ENCODE results near the gene STK31. TPM values are rescaled to one million over a fixed set of nuclear protein-coding genes. Genes with fewer than 3 reads are reported as not detected.

Gene STK31
- total and polyA plus RNA-seq, 7 donors, result 0.01 to 0.18 (median 0.03) TPM; not detected in 4

Other genes with a start within 250 kb of the STK31 start
- gene IGF2BP3, start 239.7 kb upstream of the STK31 start, total RNA-seq, result under 1 TPM; 0.28 to 0.73 (median 0.41) TPM
- gene IGF2BP3, start 239.7 kb upstream of the STK31 start, polyA plus RNA-seq, result under 1 TPM; 0.03 to 0.51 (median 0.03) TPM
- 10 to 100 TPM; 25.1 to 31.5 (median 28.5) TPM for gene TRA2A, start 178.2 kb upstream of the STK31 start, total RNA-seq
- 10 to 100 TPM; 17.5 to 35.6 (median 29.0) TPM for gene TRA2A, start 178.2 kb upstream of the STK31 start, polyA plus RNA-seq
- 10 to 100 TPM in 3 of 4 donors, 1 to 10 TPM in 1; 9.8 to 13.4 (median 12.6) TPM for gene CCDC126, start 112.8 kb upstream of the STK31 start, total RNA-seq
- 10 to 100 TPM in 1 of 3 donors, 1 to 10 TPM in 2; 7.2 to 17.9 (median 8.9) TPM for gene CCDC126, start 112.8 kb upstream of the STK31 start, polyA plus RNA-seq
- gene FAM221A, start 30.0 kb upstream of the STK31 start, total RNA-seq, result 1 to 10 TPM in 3 of 4 donors, under 1 TPM in 1; 0.57 to 4.0 (median 1.7) TPM
- 1 to 10 TPM; 1.4 to 3.5 (median 2.3) TPM for gene FAM221A, start 30.0 kb upstream of the STK31 start, polyA plus RNA-seq